ENCODE measurements around the gene MRPL49. TPM values are rescaled to one million over a fixed set of nuclear protein-coding genes. Genes with fewer than 3 reads are reported as not detected.

MRPL49 gene
- total RNA-seq, 1 donor from 2014 or later = 45.1 TPM

DNA sequence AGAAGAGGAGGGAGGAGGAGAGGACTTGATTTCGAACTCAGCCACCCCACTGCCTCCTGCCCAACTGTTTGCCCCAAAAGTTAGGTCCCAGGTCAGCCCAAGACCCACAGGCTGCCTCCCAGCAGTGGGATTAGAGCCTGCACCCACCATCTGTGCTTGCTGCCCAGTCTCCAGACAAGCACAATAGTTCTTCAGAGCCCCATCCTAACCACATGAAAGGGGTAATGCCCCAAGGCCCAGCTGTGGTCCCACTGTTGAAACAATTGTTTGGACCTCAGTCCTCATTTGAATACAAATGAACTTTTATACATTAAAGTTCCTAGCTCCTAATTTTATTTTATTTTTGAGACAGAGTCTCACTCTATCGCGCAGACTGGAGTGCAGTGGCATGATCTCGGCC, 31.5 kb upstream of the MRPL49 start:
- no peak overlapping the region for H3K4me3 Mint-ChIP-seq (ENCODE audit: unreplicated experiment)
- Histone ChIP-seq H2AFZ (ENCODE audit: low read depth, low read length) (no peak overlapping the region), H3K36me3 (ENCODE audit: insufficient read depth, low read length) (peaks cover 3% of the 10 kb centered on the region), H3K27me3 (ENCODE audit: insufficient read depth, low read length) (no peaks in the 10 kb centered on the region), H3K4me1 (ENCODE audit: insufficient read depth, low read length) (peaks cover 3% of the 10 kb centered on the region), H3K27ac (ENCODE audit: low read depth, low read length) (no peak overlapping the region), H4K20me1 (ENCODE audit: insufficient read depth, low read length) (no peaks in the 10 kb centered on the region), H3K79me2 (ENCODE audit: insufficient read depth, low read length) (peaks cover 9% of the 10 kb centered on the region), H3K9me3 (ENCODE audit: insufficient read depth, low read depth, low read length) (no peaks in the 10 kb centered on the region), H3K4me2 (ENCODE audit: low read length) (no peak overlapping the region), H3K9ac (ENCODE audit: low read length) (no peak overlapping the region), H3K4me3 (ENCODE audit: insufficient read depth, low read depth, low read length) (no peak overlapping the region)
- peaks cover 18% of the 10 kb centered on the region for H3K36me3 Mint-ChIP-seq (ENCODE audit: low read depth, unreplicated experiment)
- TF ChIP-seq, protein P1, sequence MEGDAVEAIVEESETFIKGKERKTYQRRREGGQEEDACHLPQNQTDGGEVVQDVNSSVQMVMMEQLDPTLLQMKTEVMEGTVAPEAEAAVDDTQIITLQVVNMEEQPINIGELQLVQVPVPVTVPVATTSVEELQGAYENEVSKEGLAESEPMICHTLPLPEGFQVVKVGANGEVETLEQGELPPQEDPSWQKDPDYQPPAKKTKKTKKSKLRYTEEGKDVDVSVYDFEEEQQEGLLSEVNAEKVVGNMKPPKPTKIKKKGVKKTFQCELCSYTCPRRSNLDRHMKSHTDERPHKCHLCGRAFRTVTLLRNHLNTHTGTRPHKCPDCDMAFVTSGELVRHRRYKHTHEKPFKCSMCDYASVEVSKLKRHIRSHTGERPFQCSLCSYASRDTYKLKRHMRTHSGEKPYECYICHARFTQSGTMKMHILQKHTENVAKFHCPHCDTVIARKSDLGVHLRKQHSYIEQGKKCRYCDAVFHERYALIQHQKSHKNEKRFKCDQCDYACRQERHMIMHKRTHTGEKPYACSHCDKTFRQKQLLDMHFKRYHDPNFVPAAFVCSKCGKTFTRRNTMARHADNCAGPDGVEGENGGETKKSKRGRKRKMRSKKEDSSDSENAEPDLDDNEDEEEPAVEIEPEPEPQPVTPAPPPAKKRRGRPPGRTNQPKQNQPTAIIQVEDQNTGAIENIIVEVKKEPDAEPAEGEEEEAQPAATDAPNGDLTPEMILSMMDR (IDR thresholded peaks at IDR 0.05; ENCODE audit: insufficient read depth, low read depth, low read length) = no peak
- no peak overlapping the region for H3K27ac Mint-ChIP-seq (ENCODE audit: unreplicated experiment)
- DNase-seq (ENCODE audit: low read depth) = no peak
- no peaks in the 10 kb centered on the region for H3K9me3 Mint-ChIP-seq (ENCODE audit: unreplicated experiment)
- peaks cover 7% of the 10 kb centered on the region for H3K4me1 Mint-ChIP-seq (ENCODE audit: low read depth, unreplicated experiment)
- H3K27me3 Mint-ChIP-seq (ENCODE audit: low read depth, unreplicated experiment) = no peaks in the 10 kb centered on the region
- FAIRE-seq = no peak

DNA sequence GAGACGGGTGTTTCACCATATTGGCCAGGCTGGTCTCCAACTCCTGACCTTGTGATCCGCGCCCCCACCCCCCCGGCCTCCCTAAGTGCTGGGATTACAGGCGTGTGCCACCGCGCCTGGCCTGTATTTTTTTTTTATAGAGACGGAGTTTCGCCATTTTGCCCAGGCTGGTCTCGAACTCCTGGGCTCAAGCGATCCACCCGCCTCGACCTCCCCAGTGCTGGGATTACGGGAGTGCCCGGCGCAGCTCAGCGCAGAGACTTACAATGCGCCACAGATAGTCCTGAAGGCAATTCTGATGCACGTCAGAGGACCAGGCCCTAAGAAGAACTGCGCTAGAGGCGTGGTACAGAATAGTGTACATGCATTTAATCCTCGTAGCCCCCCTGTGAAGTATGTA, 26.7 kb upstream of the MRPL49 start:
- Histone ChIP-seq H3K9ac (ENCODE audit: low read length) (peak overlapping the region; percentile 89), H4K20me1 (ENCODE audit: insufficient read depth, low read length) (peaks cover 18% of the 10 kb centered on the region), H3K4me2 (ENCODE audit: low read length) (peak overlapping the region; percentile 79), H3K27me3 (ENCODE audit: insufficient read depth, low read length) (no peaks in the 10 kb centered on the region), H3K36me3 (ENCODE audit: insufficient read depth, low read length) (no peaks in the 10 kb centered on the region), H3K4me1 (ENCODE audit: insufficient read depth, low read length) (peaks cover 6% of the 10 kb centered on the region), H3K27ac (ENCODE audit: low read depth, low read length) (no peak overlapping the region), H2AFZ (ENCODE audit: low read depth, low read length) (peak overlapping the region; percentile 98), H3K9me3 (ENCODE audit: insufficient read depth, low read depth, low read length) (no peaks in the 10 kb centered on the region), H3K79me2 (ENCODE audit: insufficient read depth, low read length) (peaks cover 28% of the 10 kb centered on the region), H3K4me3 (ENCODE audit: insufficient read depth, low read depth, low read length) (peak overlapping the region; percentile 61)
- H3K4me3 Mint-ChIP-seq (ENCODE audit: unreplicated experiment) = peak overlapping the region; percentile 93
- no peaks in the 10 kb centered on the region for H3K27me3 Mint-ChIP-seq (ENCODE audit: low read depth, unreplicated experiment)
- DNase-seq (ENCODE audit: low read depth) (no peak), FAIRE-seq (no peak)
- H3K9me3 Mint-ChIP-seq (ENCODE audit: unreplicated experiment) = no peaks in the 10 kb centered on the region
- TF ChIP-seq EZH2 (IDR thresholded peaks at IDR 0.05; ENCODE audit: insufficient read depth, low read length) = no peak
- H3K27ac Mint-ChIP-seq (ENCODE audit: unreplicated experiment) = peak overlapping the region; percentile 87
- peaks cover 2% of the 10 kb centered on the region for H3K36me3 Mint-ChIP-seq (ENCODE audit: low read depth, unreplicated experiment)
- H3K4me1 Mint-ChIP-seq (ENCODE audit: low read depth, unreplicated experiment) = peaks cover 7% of the 10 kb centered on the region

DNA sequence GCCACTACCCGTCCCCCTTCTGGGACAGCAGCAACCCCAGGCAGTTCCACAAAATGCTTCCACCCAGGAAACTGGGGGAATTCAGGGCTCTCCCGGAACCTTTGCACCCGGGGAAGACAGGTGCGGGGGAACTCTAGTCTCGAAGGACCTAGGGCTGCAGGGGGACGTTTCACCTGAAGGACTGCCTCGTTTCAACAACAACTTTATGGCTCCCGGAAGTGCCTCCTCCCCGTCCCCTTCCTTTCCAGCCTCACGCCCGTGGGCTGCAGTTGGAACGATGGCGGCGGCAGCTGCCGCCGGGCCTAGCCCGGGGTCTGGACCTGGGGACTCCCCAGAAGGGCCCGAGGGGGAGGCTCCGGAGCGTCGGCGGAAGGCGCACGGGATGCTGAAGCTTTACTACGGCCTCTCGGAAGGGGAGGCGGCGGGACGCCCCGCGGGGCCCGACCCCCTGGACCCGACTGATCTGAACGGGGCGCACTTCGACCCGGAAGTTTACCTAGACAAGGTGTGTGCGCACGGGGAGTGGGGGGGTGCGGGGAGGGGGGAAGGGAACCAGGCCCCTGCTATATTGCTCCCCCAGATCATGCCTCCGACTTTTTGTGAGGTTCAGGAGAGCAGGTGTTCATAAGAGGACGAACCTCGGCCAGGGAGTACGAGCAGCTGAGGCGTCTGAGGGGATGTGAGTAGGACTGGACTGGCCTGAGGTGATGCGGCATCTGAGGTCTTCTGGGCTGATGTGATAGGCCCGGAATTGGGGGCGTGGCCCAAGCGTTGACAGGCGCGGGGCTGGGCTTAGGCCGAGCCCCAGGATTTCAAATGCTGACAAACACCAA, 25.9 kb upstream of the MRPL49 start, which contains the start of gene VPS51:
TSS of gene VPS51 (plus strand) at position 241 of the 833 bp plus-strand sequence. CDS start at position 278, 37 bp downstream.
- Histone ChIP-seq H3K27me3 (ENCODE audit: insufficient read depth, low read length) (no peaks in the 10 kb centered on the region), H3K9ac (ENCODE audit: low read length) (peak within 1 kb of the TSS; percentile 89), H3K36me3 (ENCODE audit: insufficient read depth, low read length) (no peaks in the 10 kb centered on the region), H3K4me1 (ENCODE audit: insufficient read depth, low read length) (peaks cover 6% of the 10 kb centered on the region), H3K79me2 (ENCODE audit: insufficient read depth, low read length) (peaks cover 32% of the 10 kb centered on the region), H3K9me3 (ENCODE audit: insufficient read depth, low read depth, low read length) (no peaks in the 10 kb centered on the region), H2AFZ (ENCODE audit: low read depth, low read length) (peak within 1 kb of the TSS; percentile 98), H3K4me3 (ENCODE audit: insufficient read depth, low read depth, low read length) (peak within 1 kb of the TSS; percentile 61), H3K4me2 (ENCODE audit: low read length) (peak within 1 kb of the TSS; percentile 79), H4K20me1 (ENCODE audit: insufficient read depth, low read length) (peaks cover 18% of the 10 kb centered on the region), H3K27ac (ENCODE audit: low read depth, low read length) (peak within 1 kb of the TSS; percentile 62)
- Mint-ChIP-seq H3K4me3 (ENCODE audit: unreplicated experiment) (peak within 1 kb of the TSS; percentile 93), H3K36me3 (ENCODE audit: low read depth, unreplicated experiment) (peaks cover 2% of the 10 kb centered on the region), H3K9me3 (ENCODE audit: unreplicated experiment) (no peaks in the 10 kb centered on the region), H3K27ac (ENCODE audit: unreplicated experiment) (peak within 1 kb of the TSS; percentile 87), H3K4me1 (ENCODE audit: low read depth, unreplicated experiment) (peaks cover 7% of the 10 kb centered on the region), H3K27me3 (ENCODE audit: low read depth, unreplicated experiment) (no peaks in the 10 kb centered on the region)
- FAIRE-seq (peak; percentile 32), DNase-seq (ENCODE audit: low read depth) (peak; percentile 88)
- TF ChIP-seq EZH2 (IDR thresholded peaks at IDR 0.05; ENCODE audit: insufficient read depth, low read length) = no peak
- TF ChIP-seq, protein P1 (IDR thresholded peaks at IDR 0.05; ENCODE audit: insufficient read depth, low read depth, low read length) = no peak

Measured in astrocyte (in vitro differentiated cells and primary cell).